H9 (cell line): ENCODE measurements around the gene HERPUD2. TPM values are rescaled to one million over a fixed set of nuclear protein-coding genes. Genes with fewer than 3 reads are reported as not detected.

Source experiments
- DNase-seq: peaks from one replicate; pipeline ENCODE4 v3.0.0-alpha.2; 2017
- H2AFZ ChIP-seq: one replicate; pipeline ENCODE4 v1.6.1; 2013; ENCODE audit warnings: mild to moderate bottlenecking, low read length, control low read depth, moderate library complexity
- H2AK5ac ChIP-seq: 2 replicates; pipeline ENCODE4 v1.6.1; 2013; ENCODE audit warnings: low read length, control low read depth, mixed read lengths; ENCODE audit not compliant: insufficient read length
- H2BK120ac ChIP-seq: one replicate; pipeline ENCODE4 v1.6.1; 2013; ENCODE audit warnings: low read depth, mild to moderate bottlenecking, low read length, control low read depth, inconsistent platforms; ENCODE audit not compliant: poor library complexity, severe bottlenecking
- H2BK12ac ChIP-seq: 2 replicates; pipeline ENCODE4 v1.6.1; 2013; ENCODE audit warnings: low read length, control low read depth, mixed read lengths, low read depth; ENCODE audit not compliant: insufficient read length
- H2BK15ac ChIP-seq: 2 replicates; pipeline ENCODE4 v1.6.1; 2013; ENCODE audit warnings: low read depth, low read length, control low read depth
- H2BK20ac ChIP-seq: one replicate; pipeline ENCODE4 v1.6.1; 2013; ENCODE audit warnings: low read depth, mild to moderate bottlenecking, low read length, control low read depth, inconsistent platforms; ENCODE audit not compliant: poor library complexity, severe bottlenecking
- H2BK5ac ChIP-seq: 2 replicates; pipeline ENCODE4 v1.6.1; 2013; ENCODE audit warnings: low read length, control low read depth, mixed read lengths; ENCODE audit not compliant: insufficient read length
- H3K14ac ChIP-seq: 2 replicates; pipeline ENCODE4 v1.6.1; 2013; ENCODE audit warnings: low read length, control low read depth; ENCODE audit not compliant: insufficient read depth
- H3K18ac ChIP-seq: 2 replicates; pipeline ENCODE4 v1.6.1; 2013; ENCODE audit warnings: low read depth, mild to moderate bottlenecking, mixed read lengths, low read length, control low read depth; ENCODE audit not compliant: insufficient read length
- H3K23ac ChIP-seq: 2 replicates; pipeline ENCODE4 v1.6.1; 2013; ENCODE audit warnings: low read length, control low read depth, mixed read lengths, low read depth; ENCODE audit not compliant: insufficient read length
- H3K23me2 ChIP-seq: 2 replicates; pipeline ENCODE4 v1.6.1; 2013; ENCODE audit warnings: low read depth, mild to moderate bottlenecking, mixed read lengths, low read length, control low read depth; ENCODE audit not compliant: insufficient read length, poor library complexity, severe bottlenecking
- H3K27ac ChIP-seq: 2 replicates; pipeline ENCODE4 v1.5.1; 2013; ENCODE audit warnings: low read length, control low read depth, mixed read lengths, low read depth; ENCODE audit not compliant: insufficient read length
- H3K27me3 ChIP-seq: 2 replicates; pipeline ENCODE4 v1.6.1; 2013; ENCODE audit warnings: low read length, control low read depth, inconsistent platforms; ENCODE audit not compliant: insufficient read depth
- H3K4ac ChIP-seq: 2 replicates; pipeline ENCODE4 v1.6.1; 2013; ENCODE audit warnings: low read depth, mild to moderate bottlenecking, control low read depth, inconsistent platforms, low read length, moderate library complexity
- H3K4me1 ChIP-seq: 2 replicates; pipeline ENCODE4 v1.6.1; 2013; ENCODE audit warnings: low read length, control low read depth, inconsistent platforms; ENCODE audit not compliant: insufficient read depth
- H3K4me2 ChIP-seq: 2 replicates; pipeline ENCODE4 v1.6.1; 2013; ENCODE audit warnings: low read length, control low read depth, mixed read lengths; ENCODE audit not compliant: insufficient read length, insufficient read depth
- H3K56ac ChIP-seq: 2 replicates; pipeline ENCODE4 v1.6.1; 2013; ENCODE audit warnings: low read depth, mild to moderate bottlenecking, mixed read lengths, low read length, control low read depth; ENCODE audit not compliant: insufficient read length
- H3K79me1 ChIP-seq: 2 replicates; pipeline ENCODE4 v1.6.1; 2013; ENCODE audit warnings: low read depth, mild to moderate bottlenecking, moderate library complexity, low read length, control low read depth, inconsistent platforms; ENCODE audit not compliant: insufficient read depth, poor library complexity, severe bottlenecking
- H3K79me2 ChIP-seq: 2 replicates; pipeline ENCODE4 v1.6.1; 2013; ENCODE audit warnings: low read length, control low read depth, inconsistent platforms; ENCODE audit not compliant: insufficient read depth
- H3K9ac ChIP-seq: 2 replicates; pipeline ENCODE4 v1.6.1; 2013; ENCODE audit warnings: low read length, control low read depth, mixed read lengths; ENCODE audit not compliant: insufficient read length; ENCODE audit errors: extremely low read depth
- H3K9me3 ChIP-seq: one replicate; pipeline ENCODE4 v1.6.1; 2013; ENCODE audit warnings: low read depth, low read length, inconsistent platforms; ENCODE audit not compliant: control insufficient read depth
- H3T11ph ChIP-seq: one replicate; pipeline ENCODE4 v1.6.1; 2013; ENCODE audit warnings: mild to moderate bottlenecking, low read length, control low read depth, inconsistent platforms
- H4K20me1 ChIP-seq: one replicate; pipeline ENCODE4 v1.6.1; 2013; ENCODE audit not compliant: control insufficient read depth, insufficient read length, insufficient read depth
- H4K5ac ChIP-seq: 2 replicates; pipeline ENCODE4 v1.6.1; 2013; ENCODE audit warnings: low read depth, mild to moderate bottlenecking, mixed read lengths, low read length, control low read depth; ENCODE audit not compliant: insufficient read length
- H4K8ac ChIP-seq: replicated peaks from 2 replicates; pipeline ENCODE4 v1.6.1; 2013; ENCODE audit warnings: low read length, control low read depth, mixed read lengths, low read depth; ENCODE audit not compliant: insufficient read length
- H4K91ac ChIP-seq: 2 replicates; pipeline ENCODE4 v1.6.1; 2013; ENCODE audit warnings: low read depth, mild to moderate bottlenecking, moderate library complexity, mixed read lengths, low read length, control low read depth; ENCODE audit not compliant: insufficient read length
- H3K27ac Mint-ChIP-seq, 3 experiments: 2 replicates in 2 of 3; 3 replicates in 1 of 3; pipeline ENCODE4 v1.8.0; 2020 to 2021; ENCODE audit warnings: mixed read lengths in 3 of 3, mild to moderate bottlenecking in 1 of 3, moderate library complexity in 1 of 3
- H3K27me3 Mint-ChIP-seq: 2 replicates; pipeline ENCODE4 v1.8.0; 2021; ENCODE audit warnings: low read depth, mild to moderate bottlenecking, moderate library complexity, mixed read lengths
- H3K36me3 Mint-ChIP-seq, 3 experiments: 2 replicates in 2 of 3; 3 replicates in 1 of 3; pipeline ENCODE4 v1.8.0; 2020 to 2021; ENCODE audit warnings: low read depth in 3 of 3, mixed read lengths in 3 of 3; ENCODE audit not compliant: insufficient read depth in 1 of 3
- H3K4me1 Mint-ChIP-seq, 2 experiments: 2 replicates each; pipeline ENCODE4 v1.8.0; 2020; ENCODE audit warnings: mixed read lengths in 2 of 2
- H3K4me3 Mint-ChIP-seq, 2 experiments: 2 replicates in 1 of 2; 3 replicates in 1 of 2; pipeline ENCODE4 v1.8.0; 2020 to 2021; ENCODE audit warnings: mild to moderate bottlenecking in 2 of 2, mixed read lengths in 2 of 2, moderate library complexity in 1 of 2
- H3K9me3 Mint-ChIP-seq, 2 experiments: 2 replicates in 1 of 2; 3 replicates in 1 of 2; pipeline ENCODE4 v1.8.0; 2020; ENCODE audit warnings: mild to moderate bottlenecking in 2 of 2, mixed read lengths in 2 of 2, moderate library complexity in 1 of 2
- WGBS: extraction: QIAGEN DNeasy Blood & Tissue Kit; methylation state at CpG from one replicate; pipeline ENCODE4 v1.1.7; 2013; ENCODE audit warnings: missing lambda C conversion rate, low lambda C conversion rate, mixed read lengths; ENCODE audit not compliant: insufficient read length; ENCODE audit errors: extremely low coverage; 5-methylcytosine and 5-hydroxymethylcytosine counted together
- total RNA-seq: library from RNA; stranded (reverse); gene quantifications from 2 replicates; pipeline ENCODE4 v1.2.1, GENCODE V29; 2021
- TF ChIP-seq, protein P1 (sequence below): fragments of 200-600 bp; sonication (generic); conservative IDR thresholded peaks from 3 replicates; pipeline ENCODE4 v1.8.0; 2021; ENCODE audit warnings: antibody characterized with exemption, mild to moderate bottlenecking

Gene HERPUD2
- total RNA-seq, 1 experiment from 2014 or later, result 17.0 TPM

DNA sequence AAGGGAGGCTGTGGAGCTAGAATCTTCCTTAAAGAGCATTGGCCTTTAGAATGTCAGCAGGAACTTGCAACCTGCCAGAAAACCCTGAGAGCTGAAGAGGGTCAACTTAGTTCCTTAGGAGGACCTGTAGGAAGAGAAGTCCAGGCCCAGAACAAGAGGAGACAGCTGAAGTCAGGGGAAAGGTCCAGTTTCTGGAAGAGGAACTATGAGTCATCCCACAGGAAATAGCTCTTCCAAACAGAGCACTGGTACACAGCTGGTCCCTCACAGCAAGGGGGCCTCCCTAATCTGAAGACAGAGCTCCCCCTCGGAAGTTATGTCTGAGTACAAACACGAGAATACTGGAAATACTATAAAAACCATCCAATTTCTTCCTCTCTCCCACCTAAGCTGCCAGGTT, 98.9 kb downstream of the HERPUD2 start:
- Histone ChIP-seq H2BK20ac (no peak overlapping the region), H2AK5ac (no peak overlapping the region), H4K91ac (no peak overlapping the region), H3K23me2 (no peaks in the 10 kb centered on the region), H3K4me2 (no peak overlapping the region), H3K9ac (no peak overlapping the region), H2AFZ (peak overlapping the region; percentile 25), H3K79me2 (no peaks in the 10 kb centered on the region), H3K23ac (no peak overlapping the region), H2BK15ac (no peak overlapping the region), H3K27me3 (no peaks in the 10 kb centered on the region), H2BK5ac (no peak overlapping the region), H3K18ac (no peak overlapping the region), H3T11ph (no peak overlapping the region), H3K9me3 (no peaks in the 10 kb centered on the region), H3K56ac (no peak overlapping the region), H3K4me1 (no peaks in the 10 kb centered on the region), H3K14ac (no peak overlapping the region), H4K8ac (no peak overlapping the region), H4K5ac (no peak overlapping the region), H2BK120ac (no peak overlapping the region), H3K4ac (no peak overlapping the region), H2BK12ac (no peak overlapping the region), H4K20me1 (no peaks in the 10 kb centered on the region), H3K79me1 (no peaks in the 10 kb centered on the region), H3K27ac (no peak overlapping the region)
- TF ChIP-seq, protein P1, sequence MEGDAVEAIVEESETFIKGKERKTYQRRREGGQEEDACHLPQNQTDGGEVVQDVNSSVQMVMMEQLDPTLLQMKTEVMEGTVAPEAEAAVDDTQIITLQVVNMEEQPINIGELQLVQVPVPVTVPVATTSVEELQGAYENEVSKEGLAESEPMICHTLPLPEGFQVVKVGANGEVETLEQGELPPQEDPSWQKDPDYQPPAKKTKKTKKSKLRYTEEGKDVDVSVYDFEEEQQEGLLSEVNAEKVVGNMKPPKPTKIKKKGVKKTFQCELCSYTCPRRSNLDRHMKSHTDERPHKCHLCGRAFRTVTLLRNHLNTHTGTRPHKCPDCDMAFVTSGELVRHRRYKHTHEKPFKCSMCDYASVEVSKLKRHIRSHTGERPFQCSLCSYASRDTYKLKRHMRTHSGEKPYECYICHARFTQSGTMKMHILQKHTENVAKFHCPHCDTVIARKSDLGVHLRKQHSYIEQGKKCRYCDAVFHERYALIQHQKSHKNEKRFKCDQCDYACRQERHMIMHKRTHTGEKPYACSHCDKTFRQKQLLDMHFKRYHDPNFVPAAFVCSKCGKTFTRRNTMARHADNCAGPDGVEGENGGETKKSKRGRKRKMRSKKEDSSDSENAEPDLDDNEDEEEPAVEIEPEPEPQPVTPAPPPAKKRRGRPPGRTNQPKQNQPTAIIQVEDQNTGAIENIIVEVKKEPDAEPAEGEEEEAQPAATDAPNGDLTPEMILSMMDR, result no peak
- peak overlapping the region in 1 of 3 experiments; percentile 2; a peak in 1 of 7 replicates for H3K27ac Mint-ChIP-seq
- H3K4me1 Mint-ChIP-seq, result peaks cover 4 to 8% of the 10 kb centered on the region in 2 experiments; a peak in 3 of 4 replicates
- no peak for DNase-seq
- WGBS, result no CpG with 5 or more reads among the region's 2 CpGs
- no peaks in the 10 kb centered on the region for H3K9me3 Mint-ChIP-seq
- H3K4me3 Mint-ChIP-seq, result no peak overlapping the region
- no peaks in the 10 kb centered on the region for H3K27me3 Mint-ChIP-seq
- H3K36me3 Mint-ChIP-seq, result no peaks in the 10 kb centered on the region
